Activated B cell treated with CpG ODN at 0.5 μM for 24 hours (primary cell): ENCODE measurements around the gene SOCS6. TPM values are rescaled to one million over a fixed set of nuclear protein-coding genes. Genes with fewer than 3 reads are reported as not detected.

Experiments used
- ATAC-seq: fragments of 200-7000 bp; cut with Tn5 transposase; one replicate; pipeline ENCODE4 v1.10.0; 2021; ENCODE audit warnings: low read depth, mild to moderate bottlenecking, moderate library complexity
- CTCF ChIA-PET: fragments of 350-600 bp; sonication (Branson Sonifier 250); formaldehyde crosslinking; loops from one replicate; lab custom pipeline; 2021; ENCODE audit warnings: antibody characterized with exemption; lab: Charles Lee
- POLR2A ChIA-PET: fragments of 350-600 bp; sonication (Branson Sonifier 250); formaldehyde crosslinking; loops from one replicate; lab custom pipeline; 2021; ENCODE audit warnings: antibody characterized with exemption; lab: Charles Lee
- DNase-seq: peaks from one replicate; pipeline ENCODE4 v3.0.0; 2022
- H3K27ac Mint-ChIP-seq: one replicate; pipeline ENCODE4 v1.8.0; 2020; ENCODE audit warnings: mixed read lengths
- H3K27me3 Mint-ChIP-seq: one replicate; pipeline ENCODE4 v1.8.0; 2021; ENCODE audit warnings: mixed read lengths
- H3K36me3 Mint-ChIP-seq: one replicate; pipeline ENCODE4 v1.8.0; 2021; ENCODE audit warnings: low read depth, mixed read lengths
- H3K4me1 Mint-ChIP-seq: one replicate; pipeline ENCODE4 v1.8.0; 2021; ENCODE audit warnings: mixed read lengths
- H3K4me3 Mint-ChIP-seq: one replicate; pipeline ENCODE4 v1.8.0; 2020; ENCODE audit warnings: mild to moderate bottlenecking, mixed read lengths
- H3K9me3 Mint-ChIP-seq: one replicate; pipeline ENCODE4 v1.8.0; 2020; ENCODE audit warnings: mixed read lengths
- CTCF ChIP-seq: fragments of 200-600 bp; IDR thresholded peaks from one replicate; pipeline ENCODE4 v1.8.0; 2022; ENCODE audit warnings: antibody characterized with exemption, mild to moderate bottlenecking
- intact Hi-C: fragments of 100-400 bp; cut with micrococcal nuclease; formaldehyde crosslinking; loops from one replicate; pipeline ENCODE4 v1.15.1; 2024
- total RNA-seq: library from RNA; stranded (reverse); gene quantifications from 2 replicates; pipeline ENCODE4 v1.2.3, GENCODE V29; 2022

The SOCS6 gene
- total RNA-seq, 1 donor from 2014 or later: 1.1 TPM

GRCh38 chr18:70288171-70288850 lies 534 bp upstream of the SOCS6 start:
- H3K9me3 Mint-ChIP-seq: no peaks in the 10 kb centered on the region
- H3K36me3 Mint-ChIP-seq: no peaks in the 10 kb centered on the region
- ATAC-seq (no peak), DNase-seq (no peak)
- intact Hi-C loops: loop anchor here (5.0 kb wide), 1 partner anchor 164 kb away; no protein-coding TSS in a partner anchor
- H3K27ac Mint-ChIP-seq: no peak overlapping the region
- no peak for TF ChIP-seq CTCF
- H3K4me3 Mint-ChIP-seq: peak overlapping the region; percentile 58
- peaks cover 13% of the 10 kb centered on the region for H3K4me1 Mint-ChIP-seq
- peaks cover 24% of the 10 kb centered on the region for H3K27me3 Mint-ChIP-seq
- CTCF ChIA-PET: no interaction called here
- POLR2A ChIA-PET: no interaction called here

- H3K4me3 Mint-ChIP-seq: peak overlapping the region; percentile 82
- no peak for TF ChIP-seq CTCF
- no peaks in the 10 kb centered on the region for H3K9me3 Mint-ChIP-seq
- ChIA-PET POLR2A (no interaction called here), CTCF (no interaction called here)
- intact Hi-C loops: loop anchor here (1.0 to 10.0 kb wide), 3 partner anchors 84 to 163 kb away; partner anchors contain the start of gene RTTN
- H3K27ac Mint-ChIP-seq: no peak overlapping the region
- ATAC-seq (peak; percentile 43), DNase-seq (peak; percentile 20)
- peaks cover 13% of the 10 kb centered on the region for H3K4me1 Mint-ChIP-seq
- peaks cover 24% of the 10 kb centered on the region for H3K27me3 Mint-ChIP-seq
- H3K36me3 Mint-ChIP-seq: no peaks in the 10 kb centered on the region
These were observed 787 bp downstream of the SOCS6 start for GRCh38 chr18:70289351-70290312.

GRCh38 chr18:70290482-70291294 lies 1.8 kb downstream of the SOCS6 start:
- CTCF ChIA-PET: no interaction called here
- H3K27ac Mint-ChIP-seq: no peak overlapping the region
- no peaks in the 10 kb centered on the region for H3K9me3 Mint-ChIP-seq
- ATAC-seq: no peak
- no peak for DNase-seq
- H3K4me3 Mint-ChIP-seq: peak overlapping the region; percentile 28
- H3K4me1 Mint-ChIP-seq: peaks cover 13% of the 10 kb centered on the region
- no peak for TF ChIP-seq CTCF
- intact Hi-C loops: loop anchor here (10.0 kb wide), 1 partner anchor 144 kb away; no protein-coding TSS in a partner anchor
- peaks cover 24% of the 10 kb centered on the region for H3K27me3 Mint-ChIP-seq
- POLR2A ChIA-PET: no interaction called here
- no peaks in the 10 kb centered on the region for H3K36me3 Mint-ChIP-seq

DNA sequence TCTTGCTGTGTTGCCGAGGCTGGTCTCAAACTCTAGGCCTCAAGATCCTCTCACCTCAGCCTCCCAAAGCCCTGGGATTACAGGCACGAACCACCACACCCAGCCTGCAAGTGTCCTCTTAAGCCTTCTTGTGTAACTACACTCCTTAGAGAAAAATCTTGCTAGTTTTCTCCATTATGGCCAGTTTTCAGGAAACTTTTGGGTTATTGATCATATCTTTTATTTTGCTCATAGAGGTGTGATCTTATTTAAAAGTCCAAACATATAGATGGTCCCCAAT lies 2.4 kb downstream of the SOCS6 start:
- DNase-seq: no peak
- H3K36me3 Mint-ChIP-seq: no peaks in the 10 kb centered on the region
- peaks cover 13% of the 10 kb centered on the region for H3K4me1 Mint-ChIP-seq
- H3K27ac Mint-ChIP-seq: no peak overlapping the region
- intact Hi-C loops: loop anchor here (10.0 kb wide), 1 partner anchor 144 kb away; no protein-coding TSS in a partner anchor
- no peak for ATAC-seq
- POLR2A ChIA-PET: no interaction called here
- H3K4me3 Mint-ChIP-seq: no peak overlapping the region
- CTCF ChIA-PET: no interaction called here
- no peak for TF ChIP-seq CTCF
- H3K9me3 Mint-ChIP-seq: no peaks in the 10 kb centered on the region
- peaks cover 24% of the 10 kb centered on the region for H3K27me3 Mint-ChIP-seq
